Effector memory CD4-positive, alpha-beta T cell (primary cell): ENCODE results near the gene HSDL1.
"Not testable (repeated sequence)": the region's sequence is repeated elsewhere in the genome, so short reads cannot be mapped to it uniquely, and the experiment has no call there.

Experiments used
- DNase-seq, 3 donors: peaks; one replicate each; pipeline ENCODE4 v3.0.0-alpha.2; 2020
- H3K27ac ChIP-seq: 2 replicates; pipeline ENCODE4 v1.7.0; 2013; ENCODE audit warnings: mild to moderate bottlenecking, low read length, moderate library complexity; ENCODE audit not compliant: insufficient read depth, poor library complexity, severe bottlenecking
- H3K27me3 ChIP-seq: replicated peaks from 2 replicates; pipeline ENCODE4 v1.7.0; 2013; ENCODE audit warnings: mild to moderate bottlenecking, low read length; ENCODE audit not compliant: insufficient read depth, control insufficient read depth, poor library complexity, severe bottlenecking
- H3K36me3 ChIP-seq: 2 replicates; pipeline ENCODE4 v1.7.0; 2013; ENCODE audit warnings: mild to moderate bottlenecking, low read length, moderate library complexity; ENCODE audit not compliant: control insufficient read depth, insufficient read depth
- H3K4me1 ChIP-seq: 2 replicates; pipeline ENCODE4 v1.7.0; 2013; ENCODE audit warnings: low read length, mild to moderate bottlenecking; ENCODE audit not compliant: control insufficient read depth, insufficient read depth, poor library complexity, severe bottlenecking
- H3K4me3 ChIP-seq: 2 replicates; pipeline ENCODE4 v1.7.0; 2013; ENCODE audit warnings: low read length, low read depth, mild to moderate bottlenecking; ENCODE audit not compliant: insufficient read depth, poor library complexity, severe bottlenecking
- H3K9me3 ChIP-seq: 2 replicates; pipeline ENCODE4 v1.7.0; 2013; ENCODE audit warnings: mild to moderate bottlenecking, low read length, moderate library complexity; ENCODE audit not compliant: control insufficient read depth

The HSDL1 gene

DNA sequence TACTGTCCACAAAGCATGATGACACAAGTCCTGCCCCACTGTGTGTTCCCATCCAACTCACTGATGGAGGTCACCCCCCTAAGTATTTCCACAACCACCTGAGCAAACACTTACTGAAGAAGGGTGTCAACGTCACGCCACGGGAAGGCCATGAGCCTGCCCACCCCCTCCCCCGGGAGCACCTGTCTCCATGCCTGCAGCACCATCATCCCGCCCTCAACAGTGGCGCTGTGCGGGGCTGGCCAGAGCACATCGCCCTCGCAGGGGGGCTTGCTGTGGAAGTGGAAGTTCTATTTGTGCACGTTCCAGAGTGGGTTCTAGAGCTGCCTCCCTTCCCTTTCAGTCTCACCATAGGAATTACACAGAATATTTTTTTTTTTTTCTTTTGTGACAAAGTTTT, 24.0 kb downstream of the HSDL1 start:
- DNase-seq: no peak
- Histone ChIP-seq H3K27ac (no peak overlapping the region), H3K4me1 (no peaks in the 10 kb centered on the region), H3K36me3 (no peaks in the 10 kb centered on the region), H3K27me3 (no peaks in the 10 kb centered on the region), H3K9me3 (no peaks in the 10 kb centered on the region), H3K4me3 (no peak overlapping the region)

DNA sequence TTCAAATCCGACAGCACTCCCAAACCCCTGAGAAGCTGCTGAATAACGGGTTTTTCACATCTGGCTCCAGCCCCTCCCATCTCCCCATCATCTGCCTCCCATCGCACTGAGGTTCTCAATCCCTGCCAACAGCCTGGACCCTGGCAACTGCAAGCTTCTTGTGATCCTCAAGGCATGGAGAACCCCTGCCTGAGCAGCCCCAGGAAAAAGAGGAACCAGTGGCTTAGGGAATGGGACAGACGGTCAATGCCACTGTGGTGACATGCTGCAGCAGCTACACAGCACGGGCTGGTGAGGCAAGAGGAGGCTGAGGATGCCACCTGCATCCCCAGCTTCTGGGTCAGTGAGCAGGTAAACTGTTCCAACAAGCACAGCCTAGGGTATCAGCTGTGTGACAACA, 25.0 kb downstream of the HSDL1 start:
- Histone ChIP-seq H3K9me3 (no peaks in the 10 kb centered on the region), H3K27ac (no peak overlapping the region), H3K36me3 (no peaks in the 10 kb centered on the region), H3K4me1 (no peaks in the 10 kb centered on the region), H3K4me3 (no peak overlapping the region), H3K27me3 (no peaks in the 10 kb centered on the region)
- DNase-seq: no peak

DNA sequence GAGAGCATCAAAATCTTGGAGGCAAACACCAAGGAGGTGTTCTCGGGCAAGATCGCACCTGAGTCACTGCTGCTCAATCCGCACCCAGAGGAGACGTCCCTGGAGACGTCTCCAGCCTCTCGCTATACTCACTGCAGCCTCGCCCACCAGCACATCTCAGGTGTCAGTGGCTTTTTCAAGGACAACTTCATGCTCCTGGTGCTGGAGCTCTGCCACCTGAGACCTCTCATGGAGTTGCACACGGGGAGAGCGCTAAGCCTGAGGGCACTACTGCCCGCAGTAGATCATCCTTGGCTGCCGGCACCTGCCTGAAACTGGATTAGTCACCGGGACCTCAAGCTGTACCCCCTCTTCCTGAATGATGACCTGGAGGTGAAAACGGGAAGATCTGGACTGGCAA, 25.6 kb downstream of the HSDL1 start:
- Histone ChIP-seq H3K27ac (no peak overlapping the region), H3K27me3 (no peaks in the 10 kb centered on the region), H3K9me3 (no peaks in the 10 kb centered on the region), H3K4me3 (no peak overlapping the region), H3K36me3 (no peaks in the 10 kb centered on the region), H3K4me1 (no peaks in the 10 kb centered on the region)
- DNase-seq: no peak

DNA sequence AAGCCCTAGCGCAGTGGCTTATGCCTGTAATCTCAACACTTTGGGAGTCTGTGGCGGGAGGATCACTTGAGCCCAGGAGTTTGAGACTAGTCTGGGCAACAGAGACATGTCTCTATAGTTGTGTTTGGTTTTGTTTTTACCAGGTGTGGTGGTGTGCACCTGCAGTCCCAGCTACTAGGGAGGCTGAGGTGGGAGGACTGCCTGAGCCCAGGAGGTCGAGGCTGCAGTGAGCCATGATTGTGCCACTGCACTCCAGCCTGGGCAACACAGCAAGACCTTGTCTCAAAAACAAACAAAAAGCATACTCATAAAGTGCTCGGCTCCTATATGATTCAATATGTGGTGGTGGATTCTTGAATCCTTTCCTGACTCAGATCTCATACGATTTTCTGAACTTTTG, 26.7 kb downstream of the HSDL1 start:
- DNase-seq, H3K36me3 ChIP-seq, H3K4me1 ChIP-seq, H3K27ac ChIP-seq, H3K4me3 ChIP-seq, H3K27me3 ChIP-seq, H3K9me3 ChIP-seq: not testable (repeated sequence)

DNA sequence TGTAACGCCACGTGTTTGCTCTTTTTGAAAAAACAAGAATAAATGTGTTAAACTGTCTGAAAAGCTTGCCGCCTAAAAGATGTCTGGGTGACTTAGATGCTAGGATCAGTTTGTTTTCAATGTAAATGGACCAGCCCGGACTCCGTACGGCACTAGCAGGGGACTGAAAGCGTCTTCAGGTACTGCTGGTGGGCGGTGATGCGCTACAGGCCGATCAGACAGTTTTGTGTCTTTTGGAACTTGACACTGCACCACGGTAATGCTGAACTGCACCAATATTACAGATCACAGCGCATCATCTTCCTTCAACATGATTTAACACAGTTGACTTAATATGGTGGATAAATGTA, 27.5 kb downstream of the HSDL1 start:
- no peaks in the 10 kb centered on the region for H3K27me3 ChIP-seq
- no peak for DNase-seq
- H3K4me3 ChIP-seq: peak overlapping the region; percentile 79
- no peaks in the 10 kb centered on the region for H3K36me3 ChIP-seq
- H3K9me3 ChIP-seq: no peaks in the 10 kb centered on the region
- peaks cover 4% of the 10 kb centered on the region for H3K4me1 ChIP-seq
- peak overlapping the region; percentile 91 for H3K27ac ChIP-seq

DNA sequence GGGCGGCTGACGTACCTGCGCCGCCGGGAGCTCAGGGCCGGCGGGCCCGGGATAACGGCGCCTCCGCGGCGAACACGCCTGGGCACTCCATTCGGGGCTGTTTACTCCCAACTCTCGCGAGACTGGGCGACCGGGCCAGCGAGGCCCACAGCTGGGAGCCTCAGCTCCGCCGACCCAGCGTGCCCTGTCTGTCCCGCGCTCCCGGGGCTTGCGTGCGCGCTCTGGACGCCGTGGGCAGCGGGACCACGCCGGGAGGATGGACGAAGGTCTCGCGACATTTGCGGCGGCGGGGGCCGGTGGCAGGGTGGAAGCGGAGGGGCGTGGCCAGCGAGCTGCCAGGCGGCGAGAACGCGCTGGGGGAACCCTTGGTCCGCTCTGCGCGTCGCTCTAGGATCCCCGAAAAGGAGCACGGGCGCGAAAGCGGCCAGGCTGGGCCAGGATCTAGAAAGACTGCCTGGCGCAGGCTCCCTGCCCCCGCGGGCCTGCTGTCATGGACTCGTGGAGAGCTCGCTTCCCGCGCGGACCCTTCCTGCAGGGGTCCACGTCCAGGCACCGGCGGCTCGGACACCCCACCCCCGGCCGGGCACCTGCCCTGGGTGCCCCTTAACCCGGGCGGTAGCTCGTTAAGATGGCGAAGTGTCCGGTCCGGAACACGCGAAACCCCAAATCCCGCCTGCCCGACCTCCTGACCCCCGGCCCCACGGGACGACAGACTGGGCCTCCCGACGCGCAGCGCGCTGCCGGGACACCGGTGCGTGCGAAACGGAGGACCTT, 28.1 kb downstream of the HSDL1 start, which contains the start of gene MBTPS1:
MBTPS1 (minus strand) TSS at position 223 of the 774 bp plus-strand sequence. CDS start 15,159 bp downstream, outside the sequence.
- H3K4me1 ChIP-seq: peaks cover 4% of the 10 kb centered on the region
- peak within 1 kb of the TSS; percentile 79 for H3K4me3 ChIP-seq
- H3K27ac ChIP-seq: peak within 1 kb of the TSS; percentile 91
- no peaks in the 10 kb centered on the region for H3K9me3 ChIP-seq
- no peaks in the 10 kb centered on the region for H3K27me3 ChIP-seq
- H3K36me3 ChIP-seq: no peaks in the 10 kb centered on the region
- DNase-seq: peak; percentile 95 to 97 (median 96)

DNA sequence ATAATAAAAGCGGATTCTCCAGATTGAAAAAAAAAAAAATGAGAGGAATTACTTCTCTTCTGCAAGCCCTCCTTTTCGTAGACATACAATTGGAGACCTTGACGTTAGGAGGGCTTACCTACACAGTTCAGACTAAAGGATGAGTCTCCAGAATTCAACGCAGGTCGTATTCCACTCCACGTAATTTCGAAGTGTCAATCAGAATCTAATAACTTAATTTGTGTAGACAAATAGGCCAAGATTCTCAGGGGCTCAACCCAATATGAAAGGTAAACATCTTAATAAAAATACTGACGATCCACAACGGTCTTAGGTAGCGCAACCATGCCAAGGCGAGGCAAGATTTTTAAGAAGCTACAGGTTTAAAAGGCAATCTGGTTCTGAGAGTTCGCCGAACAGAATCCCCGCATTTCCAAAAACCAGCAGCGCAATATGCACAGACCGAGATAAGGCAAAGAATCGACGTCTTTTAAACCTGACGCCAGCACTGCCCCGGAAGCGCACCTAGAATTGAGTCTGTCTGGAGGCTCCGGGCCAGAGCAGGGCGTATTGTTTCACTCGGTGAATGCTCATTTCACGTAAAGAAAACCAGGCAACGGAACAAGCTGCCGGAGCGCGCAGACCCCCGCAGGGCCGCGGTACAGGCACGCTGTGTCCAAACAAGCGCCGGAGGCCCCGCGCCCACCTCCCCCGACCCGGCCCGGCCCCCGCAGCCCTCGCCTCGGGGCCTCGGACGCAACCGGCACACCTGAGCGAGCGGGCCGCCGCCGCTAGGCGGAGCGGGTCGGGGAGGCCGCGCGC, 28.9 kb downstream of the HSDL1 start:
- H3K36me3 ChIP-seq: no peaks in the 10 kb centered on the region
- peak; percentile 39 to 55 (median 54) for DNase-seq
- peaks cover 4% of the 10 kb centered on the region for H3K4me1 ChIP-seq
- H3K27ac ChIP-seq: peak overlapping the region; percentile 91
- peak overlapping the region; percentile 79 for H3K4me3 ChIP-seq
- no peaks in the 10 kb centered on the region for H3K27me3 ChIP-seq
- no peaks in the 10 kb centered on the region for H3K9me3 ChIP-seq

DNA sequence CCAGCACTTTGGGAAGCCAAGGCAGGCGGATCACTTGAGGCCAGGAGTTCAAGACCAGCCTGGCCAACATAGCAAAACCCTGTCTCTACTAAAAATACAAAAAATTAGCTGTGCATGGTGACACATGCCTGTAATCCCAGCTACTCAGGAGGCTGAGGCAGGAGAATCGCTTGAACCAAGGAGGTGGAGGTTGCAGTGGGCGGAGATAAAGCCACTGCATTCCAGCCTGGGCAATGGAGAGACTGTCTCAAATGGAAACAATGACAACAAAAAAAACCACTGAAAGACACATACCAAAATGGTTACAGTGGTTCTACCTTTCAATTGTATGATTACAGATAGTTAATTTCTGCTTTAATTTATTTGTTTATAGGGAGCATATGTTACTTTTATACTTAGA, 33.0 kb downstream of the HSDL1 start:
- H3K27me3 ChIP-seq, H3K4me3 ChIP-seq, H3K36me3 ChIP-seq, H3K9me3 ChIP-seq, H3K27ac ChIP-seq, DNase-seq, H3K4me1 ChIP-seq: not testable (repeated sequence)

DNA sequence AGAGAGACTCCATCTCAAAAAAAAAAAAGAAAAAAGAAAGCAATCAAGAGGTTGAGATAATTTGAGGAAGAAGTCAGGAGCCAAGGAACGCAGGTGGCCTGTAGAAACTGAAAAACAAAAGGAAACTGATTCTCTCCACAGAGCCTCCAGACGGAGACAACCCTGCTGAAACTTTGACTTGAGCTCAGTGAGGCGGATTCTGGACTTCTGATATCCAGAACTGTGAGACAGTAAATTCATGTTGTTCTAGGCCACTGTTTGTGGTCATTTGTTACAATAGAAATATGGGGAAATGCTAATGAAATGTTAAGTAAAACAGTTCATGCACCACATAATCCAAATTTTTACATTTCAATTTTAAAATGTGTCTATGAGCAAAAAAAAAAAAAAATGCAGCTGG, 33.5 kb downstream of the HSDL1 start:
- DNase-seq: no peak
- no peak overlapping the region for H3K4me3 ChIP-seq
- H3K36me3 ChIP-seq: peaks cover 8% of the 10 kb centered on the region
- peaks cover 4% of the 10 kb centered on the region for H3K4me1 ChIP-seq
- H3K9me3 ChIP-seq: no peaks in the 10 kb centered on the region
- no peaks in the 10 kb centered on the region for H3K27me3 ChIP-seq
- H3K27ac ChIP-seq: no peak overlapping the region

DNA sequence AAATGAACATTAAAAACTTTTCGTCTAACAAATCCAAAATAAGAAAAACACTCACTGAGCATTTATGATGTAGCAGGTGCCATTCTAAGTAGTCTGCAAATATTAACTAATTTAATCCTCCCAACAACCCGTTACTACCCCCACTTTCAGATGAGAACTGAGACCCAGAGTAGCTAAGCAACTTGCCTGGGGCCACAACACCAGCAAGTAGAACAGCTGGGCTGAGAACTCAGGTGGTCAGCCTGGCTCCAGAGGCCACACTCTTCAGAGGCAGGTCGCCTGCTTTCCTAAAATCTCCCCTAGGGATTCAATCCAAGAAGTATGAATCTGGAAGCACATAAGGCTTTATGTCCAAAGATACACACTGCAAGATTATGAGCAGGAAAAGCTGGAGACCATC, 34.5 kb downstream of the HSDL1 start:
- H3K4me1 ChIP-seq: peaks cover 4% of the 10 kb centered on the region

More for the DNA sequence above, 34.5 kb downstream of the HSDL1 start:
- Histone ChIP-seq H3K27me3 (no peaks in the 10 kb centered on the region), H3K9me3 (no peaks in the 10 kb centered on the region), H3K36me3 (peaks cover 8% of the 10 kb centered on the region), H3K4me3 (no peak overlapping the region), H3K27ac (no peak overlapping the region)
- no peak for DNase-seq
